Measurements from ENCODE around the gene CLIP3. TPM values are rescaled to one million over a fixed set of nuclear protein-coding genes. Genes with fewer than 3 reads are reported as not detected.

The CLIP3 gene
- total RNA-seq, 1 donor from 2014 or later: 4.1 TPM

GRCh38 chr19:36014012-36014924 is 18.4 kb downstream of the CLIP3 start, which contains the start of gene ALKBH6:
ALKBH6 (minus strand) TSS chr19:36014213; CDS start chr19:36013397, 816 bp downstream.
- peak; percentile 100 for DNase-seq
- intact Hi-C loops (cut with DNase I): no loop called here
- ATAC-seq (ENCODE audit: poor library complexity): peak; percentile 98

GRCh38 chr19:36013280-36014011 is 19.2 kb downstream of the CLIP3 start:
- ATAC-seq (ENCODE audit: poor library complexity) (no peak), DNase-seq (no peak)
- intact Hi-C loops (cut with DNase I): no loop called here

GRCh38 chr19:36010402-36010801 is 22.3 kb downstream of the CLIP3 start:
- intact Hi-C loops (cut with DNase I): no loop called here
- ATAC-seq (ENCODE audit: poor library complexity): no peak
- no peak for DNase-seq

- ATAC-seq (ENCODE audit: poor library complexity) (no peak), DNase-seq (no peak)
- intact Hi-C loops (cut with DNase I): no loop called here
Measured at GRCh38 chr19:36009633-36010379, 22.9 kb downstream of the CLIP3 start.

GRCh38 chr19:36009220-36009619 is 23.5 kb downstream of the CLIP3 start:
- intact Hi-C loops (cut with DNase I): no loop called here
- peak; percentile 73 for ATAC-seq (ENCODE audit: poor library complexity)
- DNase-seq: peak; percentile 83

GRCh38 chr19:36008336-36008978 is 24.2 kb downstream of the CLIP3 start, which contains the start of gene SYNE4:
SYNE4 (minus strand) TSS chr19:36008813; CDS start chr19:36008681, 132 bp downstream.
- DNase-seq: no peak
- no peak for ATAC-seq (ENCODE audit: poor library complexity)
- intact Hi-C loops (cut with DNase I): no loop called here

GRCh38 chr19:36006955-36007354 is 25.7 kb downstream of the CLIP3 start:
- intact Hi-C loops (cut with DNase I): no loop called here
- no peak for DNase-seq
- ATAC-seq (ENCODE audit: poor library complexity): no peak

GRCh38 chr19:36003284-36003683 is 29.4 kb downstream of the CLIP3 start:
- DNase-seq (no peak), ATAC-seq (ENCODE audit: poor library complexity) (no peak)
- intact Hi-C loops (cut with DNase I): no loop called here

GRCh38 chr19:36001605-36002004 is 31.1 kb downstream of the CLIP3 start:
- no peak for ATAC-seq (ENCODE audit: poor library complexity)
- intact Hi-C loops (cut with DNase I): no loop called here
- no peak for DNase-seq

GRCh38 chr19:35996777-35997176 is 35.9 kb downstream of the CLIP3 start:
- ATAC-seq (ENCODE audit: poor library complexity) (no peak), DNase-seq (no peak)
- intact Hi-C loops (cut with DNase I): loop anchor here (5.0 kb wide), 1 partner anchor 116 kb away; the partner anchor contains the start of genes OVOL3 and POLR2I

GRCh38 chr19:35995048-35995993 is 37.4 kb downstream of the CLIP3 start, which contains the start of gene SDHAF1:
SDHAF1 (plus strand) TSS chr19:35995188; CDS start chr19:35995275, 87 bp downstream.
- DNase-seq (peak; percentile 99), ATAC-seq (ENCODE audit: poor library complexity) (peak; percentile 98)
- intact Hi-C loops (cut with DNase I): loop anchor here (5.0 kb wide), 1 partner anchor 117 kb away; the partner anchor contains the start of genes OVOL3 and POLR2I

GRCh38 chr19:35993923-35994598 is 38.6 kb downstream of the CLIP3 start:
- ATAC-seq (ENCODE audit: poor library complexity): peak; percentile 31
- intact Hi-C loops (cut with DNase I): no loop called here

GRCh38 chr19:35992907-35993765 is 39.5 kb downstream of the CLIP3 start:
- no peak for DNase-seq
- intact Hi-C loops (cut with DNase I): no loop called here
- no peak for ATAC-seq (ENCODE audit: poor library complexity)

More at GRCh38 chr19:35993923-35994598, 38.6 kb downstream of the CLIP3 start:
- DNase-seq: peak; percentile 57

GRCh38 chr19:35991731-35992450 is 40.8 kb downstream of the CLIP3 start:
- no peak for DNase-seq
- intact Hi-C loops (cut with DNase I): no loop called here
- ATAC-seq (ENCODE audit: poor library complexity): no peak

Measured in Right ventricle myocardium superior (tissue), 1 donor.